Activated CD4-positive, alpha-beta T cell treated with anti-CD3 and anti-CD28 coated beads, Interleukin-10, Interleukin-2, amounts not matched to agents 100 ng/mL and 50 ng/mL, durations not matched to agents 16 hours and 8 hours (primary cell): ENCODE measurements around the gene IMMP2L.
"Not testable (repeated sequence)": the region's sequence is repeated elsewhere in the genome, so short reads cannot be mapped to it uniquely, and the experiment has no call there.

Source experiments
- DNase-seq: peaks from one replicate; pipeline ENCODE4 v3.0.0-alpha.2; 2020

Gene IMMP2L

DNA sequence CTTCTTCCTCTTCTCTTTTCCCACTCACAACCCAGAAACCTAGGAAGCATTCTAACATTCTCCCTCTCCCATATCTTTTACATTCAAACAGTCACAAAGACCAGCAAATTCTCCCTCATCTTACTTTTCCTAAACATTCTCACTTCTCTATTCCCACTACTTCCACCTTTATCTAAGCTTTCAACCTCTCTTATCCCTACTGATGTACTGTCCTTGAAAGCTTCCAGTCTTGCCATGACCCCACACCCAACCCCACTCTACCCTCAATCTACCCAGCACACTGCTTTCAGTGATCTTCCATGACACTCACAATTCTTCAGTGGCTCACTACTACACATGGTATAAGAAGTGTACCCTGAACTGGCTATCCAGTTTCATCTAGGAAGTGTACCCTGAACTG, 5.3 kb downstream of the IMMP2L start:
- DNase-seq = no peak

DNA sequence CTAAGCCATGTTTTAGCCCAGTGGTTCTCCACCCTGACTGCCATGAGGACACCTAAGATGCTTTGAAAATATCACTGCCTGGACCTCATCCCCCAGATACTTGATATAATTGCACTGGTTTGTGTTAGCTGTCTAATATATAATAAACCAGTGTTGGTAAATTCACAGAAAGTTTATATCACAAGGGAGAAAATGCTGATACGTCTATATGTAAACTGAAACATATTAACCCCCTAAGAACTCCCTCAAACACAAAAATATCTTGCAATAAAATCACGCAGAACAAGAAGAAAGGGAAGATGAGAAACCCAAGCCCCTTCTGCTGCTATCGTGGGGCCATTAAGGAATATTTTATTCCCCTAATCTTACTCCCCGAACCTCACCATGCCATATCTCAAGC, 8.2 kb downstream of the IMMP2L start:
- no peak for DNase-seq

DNA sequence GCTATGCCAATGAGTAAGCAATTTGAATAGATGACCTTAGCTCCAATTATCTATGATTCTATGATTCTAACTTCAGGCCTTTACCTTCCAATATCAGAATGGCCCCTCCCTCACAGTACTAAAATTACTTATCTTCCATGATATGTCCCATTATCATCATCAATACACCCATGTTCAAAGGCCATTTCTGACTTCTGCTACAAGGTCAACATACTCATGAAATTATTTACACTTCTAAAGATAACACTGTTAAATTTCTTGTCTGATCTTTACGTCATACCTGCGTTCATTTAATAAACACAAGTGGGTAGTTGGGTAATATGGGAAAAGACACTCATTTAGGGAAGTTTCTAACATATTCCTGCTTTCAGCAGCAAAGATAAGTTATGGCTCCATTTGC, 21.2 kb downstream of the IMMP2L start:
- no peak for DNase-seq

DNA sequence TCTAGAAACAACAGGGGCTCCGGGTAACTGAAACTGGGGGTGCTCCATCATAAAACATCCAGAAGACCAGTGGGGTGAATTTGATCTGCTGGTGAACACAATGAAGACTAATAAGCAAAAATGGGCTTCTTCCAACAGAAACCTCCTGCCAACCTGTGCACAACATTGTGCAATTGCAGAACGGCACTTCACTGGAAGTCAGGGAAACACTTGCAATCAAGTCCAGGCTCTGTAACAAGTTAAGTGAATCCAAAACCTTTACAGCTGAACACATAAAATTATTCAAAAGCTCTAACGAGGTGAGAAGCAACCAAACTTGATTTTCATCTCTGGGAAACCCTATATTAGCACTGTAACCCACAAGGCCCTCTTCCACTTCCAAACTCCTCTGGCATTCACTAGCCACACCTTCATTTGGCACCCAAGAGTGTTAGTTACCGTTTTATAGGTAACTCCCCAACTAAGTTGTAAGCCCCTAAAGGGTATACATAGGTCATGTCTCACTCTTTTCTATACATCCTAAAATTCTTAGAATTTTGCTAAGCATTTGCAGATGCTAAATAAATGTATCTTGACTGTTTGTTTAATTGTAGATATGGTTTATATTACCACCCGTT, 22.0 kb downstream of the IMMP2L start:
- no peak for DNase-seq

DNA sequence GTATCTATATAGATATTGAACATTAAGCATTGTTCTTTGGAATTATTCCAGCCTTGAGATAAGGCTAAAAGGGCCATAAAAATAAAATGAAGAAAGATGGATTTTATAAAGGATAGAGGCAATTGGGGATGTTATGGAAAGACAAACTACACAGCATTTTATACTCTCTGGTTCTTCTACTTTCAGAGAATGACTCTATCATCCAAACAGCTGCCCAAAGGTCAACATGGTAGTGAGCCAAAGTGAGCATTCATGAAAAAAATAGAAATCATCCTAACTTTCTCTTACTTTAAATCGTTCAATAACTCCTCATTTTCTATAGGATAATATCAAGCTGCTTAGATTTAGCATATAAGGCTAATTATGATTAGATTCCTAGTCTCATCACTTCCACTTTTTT, 25.2 kb downstream of the IMMP2L start:
- no peak for DNase-seq

DNA sequence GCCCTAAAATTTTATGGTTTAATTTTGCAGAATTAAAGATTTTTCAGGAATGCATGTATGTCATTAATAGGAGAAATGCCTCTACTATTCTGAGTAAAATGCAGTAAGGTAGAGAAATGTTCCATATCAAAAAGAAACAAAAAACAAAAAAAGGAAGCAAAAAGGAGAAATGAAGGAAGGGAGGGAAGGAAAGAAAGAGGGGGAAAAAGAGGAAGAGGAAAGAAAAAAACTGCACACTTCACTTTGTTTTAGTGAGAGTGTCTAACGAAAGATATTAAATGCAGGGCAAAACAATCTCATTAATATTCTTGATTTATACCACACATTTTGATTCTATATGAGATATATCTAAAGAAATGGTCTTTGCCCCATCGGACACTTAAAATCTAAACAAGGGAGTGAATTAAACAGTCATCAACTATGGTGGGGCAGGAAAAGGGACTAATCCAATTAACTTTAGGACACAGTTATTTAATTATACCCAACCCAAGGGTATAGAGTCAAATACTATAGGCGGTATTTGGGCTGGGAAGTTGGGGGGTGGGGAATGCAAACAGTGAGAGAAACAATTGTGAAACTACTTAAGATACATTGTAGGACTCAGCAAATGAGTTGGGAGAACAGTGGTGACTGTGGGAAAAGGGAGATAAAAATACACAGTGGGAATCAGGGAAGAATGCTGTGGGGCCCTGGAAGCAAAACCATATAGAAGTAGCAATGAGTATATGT, 27.0 kb downstream of the IMMP2L start:
- DNase-seq = no peak

DNA sequence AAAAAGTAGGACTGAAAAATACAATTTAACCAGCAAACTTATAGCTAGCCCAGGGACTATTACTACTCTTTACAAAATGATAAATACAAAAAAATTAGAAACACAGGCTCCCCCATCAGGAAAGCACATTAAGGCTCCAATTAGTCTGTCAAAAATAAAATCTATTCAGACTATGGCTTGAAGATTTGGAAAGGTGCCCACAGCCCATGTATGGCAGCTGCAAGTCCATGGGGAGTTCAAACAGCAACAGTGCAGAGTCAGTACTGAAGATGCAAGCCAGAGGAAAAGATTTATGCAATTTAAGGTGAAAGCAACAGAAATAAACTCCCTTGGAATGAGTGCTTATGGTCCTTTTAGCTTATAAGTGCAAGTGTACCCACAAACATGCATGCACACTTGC, 29.7 kb downstream of the IMMP2L start:
- no peak for DNase-seq

DNA sequence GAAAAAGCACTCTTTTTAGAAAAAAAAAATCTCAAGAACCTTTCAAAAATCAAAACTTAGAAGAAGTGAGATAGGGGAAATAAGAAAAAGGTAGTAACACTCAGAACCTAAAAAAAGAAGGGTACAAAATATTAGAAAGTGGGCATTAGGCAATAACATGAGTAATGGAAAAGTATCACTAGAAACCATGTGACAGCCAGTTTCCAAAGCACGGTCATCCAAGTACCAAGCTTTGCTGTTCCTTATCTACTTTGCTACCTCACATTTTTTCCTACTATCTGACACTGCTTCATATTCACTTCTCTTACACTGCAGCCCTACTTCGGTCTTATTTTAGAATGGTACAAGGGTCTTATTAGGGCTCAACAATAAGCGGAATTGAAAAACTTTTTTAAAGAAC, 30.3 kb downstream of the IMMP2L start:
- DNase-seq = no peak

DNA sequence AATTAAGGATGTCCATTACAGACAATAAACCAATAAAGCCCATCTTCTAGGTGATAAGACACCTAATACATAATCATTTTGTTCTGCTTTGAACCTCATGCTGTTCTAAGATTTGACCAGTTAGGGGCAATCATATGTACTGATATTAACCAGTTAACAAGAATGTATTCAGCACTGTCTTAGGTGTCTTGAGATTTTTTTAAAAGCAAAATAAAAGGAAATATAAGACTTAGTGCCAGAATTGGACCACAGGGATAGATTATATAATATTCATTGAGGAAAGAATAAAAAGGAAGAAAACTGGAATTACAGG, 32.0 kb downstream of the IMMP2L start:
- DNase-seq = no peak

DNA sequence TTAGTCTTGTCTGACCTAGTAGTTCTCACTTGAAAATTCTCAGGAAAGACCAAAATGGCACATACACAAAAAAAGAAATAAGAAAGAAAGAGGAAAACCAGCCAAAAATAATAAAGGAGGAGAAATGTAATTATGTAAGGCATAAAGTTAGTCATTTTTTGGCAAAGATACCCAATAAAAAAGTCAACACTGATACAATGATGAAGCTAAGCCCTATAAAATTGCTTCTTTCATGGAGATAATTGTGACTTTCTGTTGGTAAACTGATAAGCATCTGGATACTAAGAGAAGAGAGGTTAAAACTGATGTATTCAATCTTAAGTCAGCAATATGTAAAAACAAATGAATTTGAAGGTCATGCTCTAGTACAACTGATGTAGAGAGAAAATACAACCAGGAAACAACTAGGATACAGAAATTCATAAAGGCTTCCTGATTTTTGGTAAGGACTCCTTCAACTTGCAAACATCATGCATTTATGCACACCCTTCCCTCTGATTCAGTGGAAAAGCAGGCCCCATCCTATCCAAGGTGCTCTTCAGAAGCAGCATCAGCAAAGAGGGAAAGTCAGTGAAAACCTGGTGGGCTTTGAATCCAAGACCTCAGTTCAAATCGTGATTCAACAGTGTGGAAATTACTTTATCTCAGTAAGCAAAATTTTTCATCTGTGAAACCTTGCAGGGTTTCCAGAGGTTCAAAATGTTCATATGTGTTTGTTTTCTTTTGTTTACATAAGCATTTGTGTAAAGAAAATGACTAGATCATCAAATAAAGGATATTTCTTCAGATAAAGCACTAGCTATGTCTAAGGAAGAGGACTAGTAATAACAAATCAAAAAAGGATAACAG, 32.6 kb downstream of the IMMP2L start:
- DNase-seq = no peak

DNA sequence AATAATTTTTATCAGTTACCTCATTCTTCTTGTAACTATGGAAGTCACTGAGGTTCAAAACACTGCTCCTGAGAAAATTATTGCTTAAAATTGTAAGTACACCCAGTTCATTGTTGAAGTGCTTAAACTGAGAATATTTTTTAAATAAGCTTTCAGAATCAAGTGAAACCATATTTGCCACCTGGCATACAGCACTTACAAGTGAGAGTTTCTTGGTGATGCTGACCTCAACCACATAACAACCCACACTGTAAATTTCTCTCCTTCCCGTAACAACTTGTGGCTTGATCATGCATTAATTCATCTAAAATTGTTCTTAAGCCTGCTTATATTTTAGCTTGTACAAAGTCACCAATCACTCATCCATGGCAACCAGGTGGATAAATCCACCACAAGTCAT, 34.0 kb downstream of the IMMP2L start:
- DNase-seq = peak; percentile 34

DNA sequence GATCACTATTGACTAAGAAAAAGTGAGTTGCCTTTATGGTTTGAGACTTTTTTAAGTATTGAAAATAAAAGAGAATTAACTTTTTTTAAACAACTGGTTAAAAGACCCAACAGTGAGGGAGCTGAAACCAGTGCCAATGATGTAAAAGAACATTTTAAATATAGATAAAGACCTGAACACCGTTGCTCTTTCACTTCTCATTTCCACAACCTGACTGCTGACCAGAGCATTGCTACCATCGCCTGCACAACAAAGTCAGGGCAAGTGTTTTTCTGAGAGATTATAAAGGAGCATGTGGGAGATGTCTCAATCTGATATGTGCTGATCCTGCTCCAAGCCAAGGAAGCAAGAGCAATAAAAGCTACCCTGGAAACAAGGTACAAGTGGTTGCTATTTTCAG, 34.7 kb downstream of the IMMP2L start:
- DNase-seq = no peak

DNA sequence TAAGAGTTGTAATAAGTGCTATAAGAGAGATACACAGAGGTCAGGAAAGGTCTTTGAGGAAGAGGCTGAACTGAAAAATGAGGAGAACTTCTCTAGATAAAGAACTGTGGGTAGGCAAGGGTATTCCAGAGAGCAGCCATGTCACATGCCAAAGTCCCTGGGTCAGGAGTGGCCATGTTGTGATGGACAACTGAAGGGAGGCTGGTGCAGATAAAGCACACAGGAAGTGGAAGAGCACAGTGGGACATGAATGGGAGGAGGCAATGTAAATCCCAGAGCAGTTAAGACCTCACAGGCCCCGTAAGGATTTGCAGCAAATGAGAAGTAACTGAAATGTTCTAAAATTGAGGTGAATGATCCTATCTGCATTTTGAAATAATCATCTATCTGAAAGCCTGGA, 37.2 kb downstream of the IMMP2L start:
- DNase-seq = no peak

DNA sequence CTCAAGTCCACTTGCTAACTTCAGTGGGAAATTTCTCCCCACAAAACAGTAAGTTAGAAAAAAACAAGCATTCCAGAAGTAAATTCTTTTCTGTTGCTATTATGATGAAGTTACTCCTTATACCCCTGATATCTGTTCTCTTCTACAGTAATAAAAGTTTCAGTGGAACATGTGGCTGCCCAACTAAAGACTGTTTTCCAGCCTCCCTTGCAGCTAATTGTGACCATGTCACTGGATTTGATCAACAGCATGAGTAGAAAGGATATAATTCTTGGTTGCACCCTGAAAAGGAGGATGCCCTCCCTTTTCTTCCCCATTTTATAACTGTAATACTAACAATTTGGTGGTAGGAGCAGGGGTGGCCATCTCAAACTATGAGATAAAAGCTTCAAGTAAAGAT, 40.6 kb downstream of the IMMP2L start:
- no peak for DNase-seq

DNA sequence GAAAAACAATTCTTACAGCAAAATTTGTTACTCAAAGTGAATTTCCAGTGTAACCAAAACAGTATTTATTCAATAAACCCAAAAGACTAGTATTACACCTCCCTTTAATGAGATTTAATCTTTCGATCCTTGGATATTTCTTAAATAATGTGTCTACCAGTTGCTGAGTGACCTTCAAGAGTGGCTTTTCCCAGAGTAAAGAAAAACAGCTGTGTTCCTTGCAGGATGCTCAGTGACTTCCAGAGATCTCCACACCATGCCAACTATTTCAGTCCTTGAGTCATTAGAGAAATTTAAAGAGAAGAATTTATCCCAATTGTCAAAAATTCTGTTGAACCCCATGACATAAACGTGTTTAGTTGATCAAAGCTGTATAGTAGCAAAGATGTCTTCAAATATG, 44.0 kb downstream of the IMMP2L start:
- DNase-seq = no peak

DNA sequence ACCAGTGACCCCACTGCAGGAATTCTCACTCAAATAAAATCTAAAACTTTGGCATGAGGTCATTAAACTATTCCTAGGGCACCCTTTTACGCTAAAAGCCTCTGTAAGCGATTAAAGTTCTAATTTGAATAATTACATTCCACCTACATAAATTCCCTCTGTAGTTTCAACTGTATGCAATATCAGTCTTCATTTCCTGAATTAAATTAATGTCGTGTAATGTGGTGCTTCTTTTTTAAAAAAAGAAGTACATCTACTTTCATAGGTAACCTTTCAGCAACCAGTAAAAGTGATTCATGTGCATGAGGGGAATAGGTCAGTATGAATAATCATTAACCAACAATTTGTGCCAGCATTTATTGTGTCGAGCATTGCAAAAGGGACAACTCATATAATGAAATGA, 44.7 kb downstream of the IMMP2L start:
- no peak for DNase-seq

DNA sequence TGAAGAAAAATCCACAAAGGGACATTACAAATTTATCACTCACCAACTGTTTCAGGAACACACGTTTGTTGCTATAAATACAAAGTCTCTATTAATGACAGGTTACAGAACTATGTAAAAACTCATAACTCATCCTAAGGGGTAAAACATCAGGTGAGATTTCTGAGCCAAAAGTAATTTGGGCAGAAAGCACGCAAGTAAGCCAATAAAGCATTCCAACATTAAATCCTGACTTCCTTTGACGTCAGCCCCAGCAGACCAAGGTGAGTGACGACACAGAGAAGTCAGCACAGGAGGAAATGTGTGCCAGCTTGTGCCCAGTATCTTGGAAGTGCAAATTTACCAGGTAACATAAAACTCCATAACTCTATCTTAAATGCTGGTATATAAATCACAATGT, 45.7 kb downstream of the IMMP2L start:
- no peak for DNase-seq

DNA sequence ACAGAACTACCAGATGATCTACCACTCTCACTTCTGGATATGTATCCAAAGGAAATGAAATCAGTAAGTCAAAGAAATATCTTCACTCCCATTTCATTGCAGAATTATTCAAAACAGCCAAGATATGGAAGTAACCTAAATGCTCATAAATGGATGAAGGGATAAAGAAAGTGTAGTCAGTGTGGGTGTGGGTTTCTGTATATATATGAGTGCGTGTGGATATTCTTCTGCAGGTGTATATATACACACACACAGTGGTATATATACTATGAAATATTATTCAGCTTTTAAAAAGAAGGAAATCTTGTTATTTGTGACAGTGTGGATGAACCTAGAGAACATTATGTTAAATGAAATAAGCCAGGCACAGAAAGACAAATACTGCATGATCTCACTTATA, 48.7 kb downstream of the IMMP2L start:
- no peak for DNase-seq

DNA sequence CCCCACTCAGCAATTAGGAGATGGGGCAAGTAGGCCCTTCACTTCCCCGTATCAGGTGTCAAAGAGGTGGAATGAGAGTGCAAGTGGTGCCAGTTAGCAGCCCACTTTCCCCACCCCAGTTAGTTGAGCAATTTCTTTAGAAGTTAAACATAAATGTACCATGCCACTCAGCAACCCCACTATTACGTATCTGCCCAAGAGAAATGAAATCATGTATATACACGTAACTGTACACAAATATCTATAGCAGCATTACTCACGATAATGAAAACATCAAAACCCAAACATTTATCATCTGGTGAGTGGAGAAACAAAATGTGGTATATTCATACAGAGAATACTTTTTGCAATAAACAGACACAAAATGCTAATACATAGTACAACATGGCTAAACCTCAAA, 50.4 kb downstream of the IMMP2L start:
- no peak for DNase-seq

DNA sequence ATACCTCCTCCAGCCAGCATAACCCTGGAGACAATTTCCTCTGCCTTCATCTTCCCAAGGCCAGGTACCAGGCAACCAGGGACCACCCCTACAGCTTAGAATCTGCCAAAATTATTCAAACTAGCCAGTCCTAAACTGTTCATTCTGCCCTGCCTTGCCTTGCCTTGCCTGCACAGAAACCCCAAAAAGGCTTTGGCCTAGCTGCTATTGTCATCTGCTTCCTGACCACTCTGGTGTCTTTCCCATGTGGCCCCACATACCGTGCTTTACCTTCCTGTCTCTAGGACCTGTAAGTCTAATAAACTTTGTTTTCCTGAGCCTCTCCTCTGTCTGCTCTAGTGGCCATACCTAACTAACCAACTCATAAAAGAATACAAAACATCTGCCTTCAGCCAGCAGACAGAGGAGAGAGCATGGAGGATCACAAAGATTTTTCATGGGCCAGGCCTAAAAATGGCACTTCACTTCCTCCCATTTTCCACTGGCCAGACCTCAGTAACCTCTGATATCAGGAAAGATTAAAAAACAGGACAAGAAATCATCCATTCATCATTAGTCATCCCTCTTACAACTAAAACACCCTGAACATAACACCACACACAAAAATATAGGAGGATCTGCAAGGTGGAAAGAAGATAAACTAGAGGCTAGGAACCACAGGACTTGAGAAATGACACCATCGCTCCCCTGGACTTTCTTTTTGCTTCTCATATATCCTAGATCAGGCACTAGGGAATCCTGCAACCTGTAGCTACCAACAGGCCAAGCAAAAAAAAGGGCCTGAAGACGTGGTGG, 51.5 kb downstream of the IMMP2L start:
- no peak for DNase-seq

DNA sequence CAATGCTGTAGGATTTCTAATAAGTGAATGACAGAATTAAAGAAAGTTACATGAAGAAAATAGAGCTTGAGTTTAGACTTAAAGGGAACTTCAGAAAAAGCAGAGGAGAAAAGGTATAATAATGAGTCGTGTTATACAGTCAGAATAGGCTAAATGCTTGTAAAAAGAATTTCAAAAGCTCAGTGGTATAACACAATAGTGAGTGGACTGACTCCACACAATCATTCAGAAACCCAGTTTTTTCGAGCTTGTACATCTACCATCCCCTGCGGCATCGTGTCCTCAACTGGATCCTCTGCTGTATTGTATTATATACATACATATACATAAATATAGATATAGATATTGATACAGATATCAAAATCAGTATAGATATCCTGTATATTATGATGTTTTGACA, 52.2 kb downstream of the IMMP2L start:
- DNase-seq = no peak

DNA sequence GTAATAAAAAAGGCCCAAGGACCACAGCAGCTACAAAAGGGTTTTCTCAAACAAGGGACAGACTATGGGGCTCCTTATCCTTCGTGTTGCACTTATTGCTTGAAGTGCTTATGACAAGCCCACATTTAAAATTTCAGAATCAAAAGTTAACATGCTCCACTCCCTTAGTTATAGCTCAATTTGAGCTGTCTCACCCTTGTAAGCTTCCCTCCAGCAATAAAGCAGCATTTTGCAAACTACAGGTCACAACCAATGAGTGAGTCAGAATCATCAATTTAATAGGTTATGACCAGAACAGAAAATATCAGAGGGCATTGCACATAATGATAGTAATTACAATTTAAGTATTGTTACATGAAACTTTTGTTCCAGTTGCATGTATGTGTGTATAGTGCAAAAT, 53.0 kb downstream of the IMMP2L start:
- no peak for DNase-seq

DNA sequence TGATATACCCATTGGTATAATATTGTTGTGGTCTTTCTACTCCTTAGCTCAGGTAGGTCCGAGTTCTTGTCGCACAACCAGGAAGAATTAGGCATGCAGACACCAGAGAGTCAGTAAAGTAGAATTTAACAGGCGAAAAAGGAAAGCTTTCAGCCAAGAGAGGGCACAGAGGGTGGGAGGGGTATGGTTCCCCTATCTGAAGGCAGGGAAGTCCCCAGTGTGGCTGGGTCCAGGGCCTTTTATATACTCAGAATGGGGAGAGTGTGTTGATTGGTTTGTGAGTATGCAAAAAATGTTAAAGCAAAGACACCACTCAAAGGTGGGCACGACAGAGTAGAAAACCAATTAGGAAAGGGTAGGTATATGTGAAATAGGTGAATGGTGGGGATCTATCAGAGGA, 53.9 kb downstream of the IMMP2L start:
- no peak for DNase-seq

DNA sequence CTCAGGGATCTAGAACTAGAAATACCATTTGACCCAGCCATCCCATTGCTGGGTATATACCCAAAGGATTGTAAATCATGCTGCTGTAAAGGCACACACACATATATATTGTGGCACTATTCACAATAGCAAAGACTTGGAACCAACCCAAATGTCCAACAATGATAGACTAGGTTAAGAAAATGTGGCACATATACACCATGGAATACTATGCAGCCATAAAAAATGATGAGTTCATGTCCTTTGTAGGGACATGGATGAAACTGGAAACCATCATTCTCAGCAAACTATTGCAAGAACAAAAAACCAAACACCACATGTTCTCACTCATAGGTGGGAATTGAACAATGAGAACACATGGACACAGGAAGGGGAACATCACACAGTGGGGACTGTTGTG, 56.9 kb downstream of the IMMP2L start:
- DNase-seq = not testable (repeated sequence)
